Inflammatory macrophage treated with lipopolysaccharide for 4 hours (primary cell): ENCODE measurements around the gene PNPLA2.

Experiments
- DNase-seq: peaks from one replicate; pipeline ENCODE4 v3.0.0-alpha.2; 2020

The PNPLA2 gene

DNA sequence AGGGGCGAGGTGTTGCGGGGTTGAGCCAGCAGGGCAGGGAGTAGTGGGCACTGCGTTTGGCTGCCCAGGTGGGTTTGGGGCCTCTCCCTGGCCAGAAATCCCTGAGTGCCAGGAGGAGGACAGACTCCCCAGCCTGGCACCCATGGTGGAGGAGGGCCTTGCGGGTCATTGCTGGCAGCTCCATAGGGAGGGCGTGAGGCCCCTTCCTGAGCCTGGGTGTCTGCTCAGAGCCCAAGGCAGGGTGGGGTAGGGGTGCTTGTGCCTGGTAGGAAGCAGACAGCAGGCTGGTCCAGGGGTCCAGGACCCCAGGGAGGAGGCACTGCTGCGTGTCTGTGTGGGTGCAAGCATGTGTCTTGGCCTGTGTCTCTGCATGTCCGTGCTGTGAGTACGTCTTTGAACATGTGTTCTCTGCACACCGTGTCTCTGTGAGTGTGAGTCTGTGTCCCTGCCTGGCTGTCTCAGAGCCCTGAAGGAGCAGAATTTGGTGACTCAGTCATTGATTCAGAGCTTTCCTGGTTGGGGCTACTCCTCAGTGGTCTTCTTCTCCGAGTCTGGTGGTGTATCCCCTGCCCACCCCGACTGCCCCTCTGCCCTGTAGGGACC, 27.9 kb downstream of the PNPLA2 start:
- DNase-seq: no peak

DNA sequence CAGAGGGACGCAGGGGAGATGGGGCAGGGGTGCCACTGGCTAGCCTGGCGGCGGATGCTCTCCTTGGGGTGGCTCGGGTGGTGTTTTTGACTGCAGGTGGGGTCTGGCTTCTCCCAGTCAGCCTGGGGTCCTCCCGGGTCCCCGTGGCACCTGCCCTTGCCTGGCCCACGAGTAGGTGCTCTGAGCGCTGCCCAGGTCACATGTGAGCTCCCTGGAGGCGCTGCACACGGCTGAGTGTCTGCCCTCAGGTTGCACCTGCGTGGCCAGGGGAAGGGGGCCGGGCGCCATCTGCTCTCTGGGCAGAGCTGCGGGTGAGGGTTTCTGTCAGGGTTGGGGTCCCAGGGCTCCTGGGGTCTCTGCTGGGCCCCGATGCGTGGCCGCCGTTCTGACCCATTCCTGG, 29.2 kb downstream of the PNPLA2 start:
- no peak for DNase-seq

DNA sequence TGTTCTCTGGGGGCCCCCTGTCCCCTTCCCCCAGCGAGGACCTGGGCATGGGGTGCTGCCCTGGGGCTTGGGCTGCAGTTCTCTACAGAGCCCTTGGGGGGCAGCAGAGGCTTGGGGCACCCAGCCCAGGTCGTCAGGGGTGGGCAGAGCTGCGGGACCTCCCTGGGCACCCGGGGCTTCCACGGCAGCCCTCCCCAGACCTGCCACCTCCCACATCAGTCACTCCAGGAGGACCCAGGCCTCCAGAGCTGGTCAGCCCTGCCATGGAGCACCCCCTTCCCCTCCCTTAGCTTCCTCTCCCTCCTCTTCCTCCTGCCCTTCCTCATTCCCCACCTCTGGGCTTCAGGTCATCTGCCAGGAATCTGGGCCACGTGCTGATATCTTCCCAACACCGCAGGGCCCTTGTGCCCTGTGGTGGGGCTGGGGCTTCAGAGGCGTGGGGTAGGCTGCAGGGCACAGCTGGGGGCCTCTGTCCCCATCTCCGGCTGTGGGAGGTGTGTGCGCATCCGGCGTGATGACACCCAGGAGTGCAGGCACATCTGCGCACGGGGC, 29.7 kb downstream of the PNPLA2 start:
- no peak for DNase-seq

DNA sequence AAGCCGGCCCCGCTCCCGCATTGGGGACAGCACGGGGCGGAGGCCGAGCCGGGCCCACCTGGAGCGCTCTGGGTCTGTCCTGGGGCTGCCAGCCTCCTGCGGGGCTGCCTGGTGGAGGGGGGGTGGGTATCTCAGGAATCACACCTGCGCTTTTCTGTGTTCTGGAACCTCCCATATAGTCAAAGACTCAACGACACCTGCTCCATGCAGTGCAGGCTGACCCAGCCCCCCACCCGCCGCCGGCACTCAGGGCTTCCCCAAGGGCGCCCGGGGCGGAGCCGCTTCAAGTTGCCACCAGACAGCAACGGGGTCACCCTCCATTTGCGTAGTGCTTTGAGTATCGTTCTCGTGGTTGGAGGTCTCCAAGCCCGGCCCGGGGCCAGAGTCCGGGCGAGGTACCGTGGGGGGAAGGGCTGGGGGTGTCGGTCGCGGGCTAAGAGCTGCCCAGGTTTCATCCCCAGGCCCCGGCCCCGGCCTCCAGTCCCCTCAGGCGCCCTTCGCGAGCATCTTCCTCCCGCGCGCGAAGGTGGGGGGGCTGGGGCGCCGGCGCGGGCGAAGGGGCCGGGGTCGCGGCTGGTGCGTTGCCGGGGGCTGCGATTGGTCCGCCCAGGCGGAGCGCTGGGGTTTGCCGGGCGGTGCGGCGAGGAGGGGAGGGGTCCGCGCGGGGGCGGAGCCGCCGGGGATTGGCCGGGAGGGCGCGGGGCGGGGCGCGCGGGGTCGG, 30.6 kb downstream of the PNPLA2 start:
- no peak for DNase-seq

DNA sequence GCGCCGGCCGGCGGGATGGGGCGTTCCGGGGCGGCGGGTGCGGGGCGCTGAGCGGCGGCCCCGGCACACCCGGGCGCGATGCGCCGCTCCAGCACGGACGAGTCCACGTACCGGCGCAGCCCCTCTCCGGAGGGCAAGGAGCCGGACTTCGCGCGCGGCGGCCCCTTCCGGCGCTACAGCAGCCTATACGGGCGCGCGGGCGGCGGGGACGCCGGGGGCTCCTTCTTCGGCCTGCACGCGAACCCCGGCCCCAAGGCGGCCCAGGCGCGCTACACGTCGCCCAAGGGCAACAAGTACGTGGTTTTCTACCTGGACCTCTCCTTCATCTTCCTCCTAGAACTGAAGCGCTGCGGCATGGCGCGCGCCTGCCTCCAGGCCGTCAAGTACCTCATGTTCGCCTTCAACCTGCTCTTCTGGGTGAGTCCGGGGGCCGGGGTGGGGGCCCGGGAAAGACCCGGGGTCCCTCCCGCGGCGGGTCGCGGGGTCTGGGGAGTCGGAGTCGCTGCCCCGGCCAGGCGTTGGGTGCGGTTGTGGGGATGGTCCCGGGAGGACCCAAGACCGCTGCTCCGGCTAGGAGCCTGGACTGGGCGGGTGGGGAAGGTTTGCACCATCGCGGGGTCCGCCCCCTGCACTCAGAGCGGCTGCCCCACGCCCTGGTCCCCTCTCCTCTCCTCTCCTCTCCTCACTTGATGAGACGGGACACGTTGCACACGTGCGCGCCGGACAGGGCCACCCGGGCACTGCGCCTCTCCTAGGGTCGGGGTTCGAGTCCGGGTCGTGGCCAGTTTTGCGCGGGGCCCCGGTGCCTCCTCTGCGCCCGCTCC, 31.4 kb downstream of the PNPLA2 start:
- no peak for DNase-seq

DNA sequence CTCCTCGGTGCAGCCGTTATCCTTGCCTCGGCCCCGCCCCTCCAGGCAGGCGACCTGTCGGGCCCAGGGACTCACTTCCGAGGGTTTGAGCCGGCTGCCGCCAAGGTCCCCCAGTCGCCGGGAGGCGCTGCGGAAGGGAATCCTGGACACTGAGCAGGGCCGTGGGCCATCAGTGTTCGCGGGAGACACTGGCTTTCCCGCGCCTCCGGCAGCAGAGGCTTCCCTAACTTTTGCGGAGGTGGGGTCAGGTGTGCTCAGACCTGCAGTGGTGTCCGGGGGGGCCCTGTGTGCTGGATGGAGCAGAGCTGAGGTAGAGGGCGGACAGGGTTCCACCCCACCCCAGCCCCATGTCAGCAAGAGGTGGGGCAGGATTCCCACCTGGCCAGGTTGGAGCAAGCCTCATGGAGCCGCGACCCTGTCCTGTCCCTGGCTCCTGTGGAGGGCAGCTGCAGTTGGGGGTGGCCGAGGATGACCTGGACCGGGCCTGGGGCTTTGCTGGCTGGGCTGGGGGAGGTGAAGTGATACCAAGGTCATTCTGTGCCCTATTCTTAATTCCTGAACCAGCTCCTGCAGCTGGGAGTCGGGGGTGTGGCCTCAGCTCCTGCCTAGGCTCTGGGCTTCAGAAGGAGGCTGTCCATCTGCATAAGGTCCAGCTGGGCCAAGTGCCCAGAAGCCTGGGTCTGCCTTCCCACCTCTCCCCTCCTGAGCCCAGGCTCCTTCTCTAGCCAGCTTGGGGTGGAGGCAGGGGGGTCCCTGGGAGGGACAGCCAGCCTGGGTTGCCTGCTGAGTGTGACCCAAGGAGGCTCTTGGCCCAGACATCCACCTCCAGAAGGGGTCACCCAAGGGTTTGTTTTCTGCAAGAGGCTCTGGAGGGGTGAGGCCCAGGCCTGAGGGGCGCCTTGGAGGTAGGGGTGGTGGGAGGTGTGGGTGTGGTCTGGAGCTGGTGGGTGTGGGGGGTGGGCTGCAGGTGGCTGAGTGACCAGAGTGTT, 32.4 kb downstream of the PNPLA2 start:
- no peak for DNase-seq

DNA sequence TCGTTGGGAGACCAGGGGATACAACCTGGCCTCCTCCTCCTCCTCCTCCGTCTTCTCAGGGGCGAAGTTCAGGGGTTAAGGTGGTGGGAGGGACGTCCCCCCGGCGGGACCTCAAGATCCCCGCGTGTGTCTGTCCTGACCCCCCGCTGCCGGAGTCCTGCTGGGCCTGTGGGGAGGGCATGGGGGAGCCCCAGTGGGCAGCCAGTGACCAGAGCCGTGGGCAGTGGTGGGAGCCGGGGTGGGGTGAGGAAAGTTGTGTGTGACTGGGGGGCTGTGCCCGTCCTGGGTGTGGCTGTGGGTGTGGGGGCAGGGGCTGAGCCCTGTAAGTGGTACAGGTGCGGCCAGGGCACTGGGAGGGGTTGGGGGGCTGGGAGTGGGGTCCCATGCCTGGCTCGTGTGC, 34.0 kb downstream of the PNPLA2 start:
- no peak for DNase-seq

DNA sequence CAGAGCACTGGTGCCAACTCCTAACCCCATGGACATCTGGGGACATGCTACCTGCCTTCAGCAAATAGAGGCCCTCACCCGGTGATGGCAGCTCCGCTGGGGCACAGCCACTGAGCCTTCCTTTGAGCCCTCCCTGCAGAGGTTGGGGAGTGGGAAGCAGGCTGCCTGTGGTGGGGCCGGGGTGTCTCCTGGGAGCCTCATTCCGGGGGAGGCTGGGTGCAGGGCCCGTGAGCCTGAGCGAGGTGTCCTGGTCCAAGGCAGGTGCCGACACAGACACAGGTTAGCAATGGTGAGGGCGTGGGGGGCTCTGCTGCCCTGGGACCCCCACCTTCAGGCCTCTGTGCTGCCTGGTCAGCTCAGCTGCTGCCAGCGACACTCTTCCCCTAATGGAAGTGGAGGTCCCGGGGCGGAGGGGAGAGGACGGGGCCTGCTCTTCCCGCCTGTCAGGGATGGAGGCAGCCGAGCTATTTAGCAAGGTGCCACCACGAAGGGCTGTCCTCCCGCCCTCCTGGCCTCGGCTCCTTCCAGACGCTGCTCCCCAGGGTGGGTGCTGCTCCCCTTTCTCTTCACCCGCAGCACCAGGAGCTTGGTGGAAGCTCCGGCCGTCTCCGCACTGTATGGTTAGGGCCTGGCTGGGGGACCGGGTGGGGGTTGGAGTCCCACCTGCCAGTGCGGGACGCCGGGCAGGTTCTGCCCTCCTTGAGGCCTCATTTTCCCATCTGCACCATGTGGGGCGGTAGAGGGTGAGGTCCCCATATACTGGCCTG, 35.2 kb downstream of the PNPLA2 start:
- DNase-seq: no peak

DNA sequence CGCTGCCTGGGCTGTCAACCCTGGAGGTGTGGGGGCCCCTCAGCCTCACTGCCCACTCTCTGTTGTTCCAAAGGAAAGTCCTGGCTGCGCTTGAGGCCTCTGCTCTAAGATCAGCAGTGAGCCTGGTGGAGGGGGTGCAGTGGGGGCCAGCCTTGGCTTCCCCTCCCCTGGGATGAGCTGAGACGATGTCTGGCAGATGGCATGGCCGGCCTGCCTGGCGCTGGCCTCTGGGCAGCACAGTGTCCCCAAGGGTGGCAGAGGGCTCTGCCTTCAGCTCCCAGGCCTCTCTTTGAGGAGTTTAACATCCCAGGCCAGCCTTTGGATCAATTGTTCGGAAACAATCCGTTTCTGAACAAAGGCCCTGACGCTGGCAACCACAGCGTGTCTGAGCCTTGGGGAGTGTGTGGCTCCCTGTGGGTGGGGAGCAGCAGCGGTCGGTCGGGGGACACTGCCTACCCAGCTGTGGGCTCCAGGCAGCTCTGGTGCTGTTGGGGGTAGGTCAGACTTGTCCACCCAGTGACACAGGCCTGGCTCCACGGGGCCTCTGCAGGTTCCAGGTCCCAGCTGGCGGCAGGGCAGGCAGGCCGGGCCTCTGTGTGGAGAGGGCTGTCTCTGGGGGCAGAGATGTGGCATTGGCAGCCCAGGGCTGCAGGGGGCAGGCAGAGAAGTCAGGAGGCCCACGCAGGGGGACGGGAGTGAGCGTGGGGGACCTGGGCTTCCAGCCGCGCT, 36.1 kb downstream of the PNPLA2 start:
- DNase-seq: no peak

DNA sequence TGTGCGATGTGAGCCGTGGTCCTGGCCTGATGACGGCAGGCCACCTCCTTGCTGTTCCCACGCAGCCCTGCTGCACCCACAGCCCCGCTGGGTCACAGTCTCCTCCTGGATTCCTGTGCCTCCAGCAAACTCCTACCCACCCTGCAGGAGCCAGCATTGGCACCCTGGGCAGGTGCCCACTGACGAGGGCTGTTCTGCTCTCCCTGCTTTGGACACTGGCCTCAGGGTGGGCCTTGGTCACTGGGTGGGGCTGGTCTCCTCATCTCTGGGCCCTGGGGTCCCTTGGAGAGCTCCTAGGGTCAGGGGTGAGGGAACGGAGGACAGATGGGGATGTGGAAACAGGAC, 36.6 kb downstream of the PNPLA2 start:
- DNase-seq: no peak

DNA sequence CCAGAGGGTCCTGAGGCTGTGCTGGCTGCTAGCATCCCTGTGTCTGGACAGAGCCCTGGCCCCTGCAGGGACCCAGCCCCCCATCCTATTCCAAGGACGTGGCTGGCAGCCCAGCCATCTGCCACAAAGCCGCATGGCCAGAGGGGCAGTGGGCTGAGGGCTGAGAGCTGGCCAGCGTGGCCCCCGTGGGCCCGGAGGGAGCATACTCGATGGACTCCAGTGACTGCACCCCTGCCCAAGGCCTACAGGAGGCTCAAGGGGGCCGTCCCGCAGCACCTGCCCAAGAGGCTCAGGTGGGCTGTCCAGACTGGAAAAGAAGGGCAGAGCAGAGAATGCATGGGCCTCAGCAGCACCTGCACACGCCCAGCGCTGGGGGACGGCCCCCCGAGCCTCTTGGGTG, 37.1 kb downstream of the PNPLA2 start:
- DNase-seq: no peak

DNA sequence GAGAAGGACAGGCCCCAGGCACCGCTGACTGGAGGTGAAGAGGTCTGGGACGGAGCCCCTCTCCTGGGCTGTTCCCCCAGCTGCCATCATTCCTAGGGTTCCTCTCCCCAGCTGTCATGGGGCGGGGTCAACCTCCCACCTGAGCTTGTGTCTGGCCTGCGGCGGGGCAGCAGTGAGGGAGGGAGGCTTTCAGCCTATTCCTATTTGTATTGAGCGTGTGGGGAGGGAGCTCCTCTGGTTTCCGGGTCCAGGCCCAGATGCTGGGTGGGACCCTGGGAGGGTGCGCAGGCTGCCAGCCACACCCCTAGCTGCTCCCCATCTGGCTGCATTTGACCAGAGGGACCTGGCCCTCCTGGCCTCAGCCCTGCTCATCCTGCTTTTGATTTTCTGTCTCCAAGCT, 37.7 kb downstream of the PNPLA2 start:
- no peak for DNase-seq

DNA sequence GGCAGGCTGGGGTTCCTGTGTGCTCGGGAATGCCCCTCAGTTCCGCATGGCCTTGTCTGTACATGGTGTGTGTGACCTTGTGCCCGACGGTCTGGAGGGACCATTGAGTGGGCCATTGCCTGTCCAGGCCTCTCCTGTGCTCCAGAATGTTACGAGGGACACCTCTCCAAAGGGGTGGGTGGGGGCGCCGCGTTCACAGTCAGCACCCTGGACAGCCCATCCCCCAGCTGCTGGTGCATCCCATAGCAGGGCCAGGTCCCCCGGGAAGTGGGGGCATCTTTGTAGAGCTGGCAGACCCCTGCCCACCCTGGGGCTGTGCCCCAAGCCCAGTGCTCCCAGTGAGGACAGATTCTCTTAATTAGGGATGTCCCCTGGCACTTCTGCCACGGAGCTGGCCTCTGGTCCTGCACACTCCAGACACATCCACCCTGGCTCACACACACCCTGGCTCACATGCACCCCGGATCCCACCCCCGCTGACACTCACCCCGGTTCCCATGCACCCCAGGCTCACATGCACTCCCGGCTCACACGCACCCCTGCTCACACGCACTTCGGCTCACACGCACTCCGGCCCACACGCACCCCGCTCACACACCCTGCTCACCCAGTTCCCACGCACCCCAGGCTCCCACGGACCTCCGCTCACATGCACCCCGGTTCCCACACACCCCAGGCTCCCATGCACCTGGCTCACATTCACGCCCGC, 39.5 kb downstream of the PNPLA2 start:
- DNase-seq: no peak

DNA sequence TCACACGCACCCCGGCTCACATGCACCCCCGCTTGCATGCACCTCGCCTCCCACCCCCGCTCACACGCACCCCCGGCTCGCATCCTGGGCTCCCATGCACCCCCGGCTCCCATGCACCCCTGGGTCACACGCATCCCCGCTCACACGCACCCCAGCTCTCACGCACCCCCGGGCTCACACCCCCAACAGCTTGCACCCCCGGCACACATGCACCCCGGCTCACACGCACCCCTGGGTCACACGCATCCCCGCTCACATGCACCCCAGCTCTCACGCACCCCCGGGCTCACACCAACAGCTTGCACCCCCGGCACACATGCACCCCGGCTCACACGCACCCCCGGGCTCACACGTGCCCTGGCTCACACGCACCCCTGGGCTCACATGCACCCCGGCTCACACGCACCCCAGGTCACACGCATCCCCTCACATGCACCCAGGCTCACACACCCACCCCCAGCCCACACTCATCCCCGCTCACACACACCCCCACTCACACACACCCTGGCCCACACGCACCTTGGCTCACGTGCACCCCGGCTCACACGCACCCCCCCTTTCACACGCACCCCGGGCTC, 40.1 kb downstream of the PNPLA2 start:
- DNase-seq: no peak

DNA sequence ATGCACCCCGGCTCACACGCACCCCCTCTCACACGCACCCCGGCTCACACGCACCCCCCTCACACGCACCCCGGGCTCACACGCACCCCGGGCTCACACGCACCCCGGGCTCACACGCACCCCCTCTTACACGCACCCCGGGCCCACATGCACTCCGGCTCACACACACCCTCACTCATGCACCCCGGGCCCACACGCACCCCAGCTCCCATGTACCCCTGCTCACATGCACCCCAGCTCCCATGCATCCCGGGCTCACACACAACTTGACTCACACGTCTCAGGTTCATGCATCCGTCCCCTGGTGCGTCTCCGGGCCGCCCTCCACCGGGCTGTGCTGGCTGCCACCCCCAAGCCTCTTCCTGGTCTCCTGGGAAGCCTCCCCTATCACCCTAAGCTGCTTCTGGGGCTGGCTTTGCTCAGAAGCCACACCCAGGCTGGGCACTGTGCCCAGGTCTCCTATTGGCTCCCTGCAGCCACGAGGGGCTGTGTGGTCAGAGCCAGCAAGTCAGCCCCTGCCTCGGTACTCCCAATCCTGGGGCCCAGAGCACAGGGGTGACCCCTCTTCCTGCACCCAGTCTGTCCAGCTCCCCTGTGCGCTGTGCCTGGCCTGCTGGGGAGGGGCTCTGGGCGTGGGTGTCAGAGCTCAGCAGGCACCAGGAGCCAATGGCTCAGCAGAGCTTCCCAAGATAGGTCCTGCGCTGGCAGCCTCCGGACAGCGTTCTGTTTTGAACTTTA, 40.8 kb downstream of the PNPLA2 start:
- no peak for DNase-seq

DNA sequence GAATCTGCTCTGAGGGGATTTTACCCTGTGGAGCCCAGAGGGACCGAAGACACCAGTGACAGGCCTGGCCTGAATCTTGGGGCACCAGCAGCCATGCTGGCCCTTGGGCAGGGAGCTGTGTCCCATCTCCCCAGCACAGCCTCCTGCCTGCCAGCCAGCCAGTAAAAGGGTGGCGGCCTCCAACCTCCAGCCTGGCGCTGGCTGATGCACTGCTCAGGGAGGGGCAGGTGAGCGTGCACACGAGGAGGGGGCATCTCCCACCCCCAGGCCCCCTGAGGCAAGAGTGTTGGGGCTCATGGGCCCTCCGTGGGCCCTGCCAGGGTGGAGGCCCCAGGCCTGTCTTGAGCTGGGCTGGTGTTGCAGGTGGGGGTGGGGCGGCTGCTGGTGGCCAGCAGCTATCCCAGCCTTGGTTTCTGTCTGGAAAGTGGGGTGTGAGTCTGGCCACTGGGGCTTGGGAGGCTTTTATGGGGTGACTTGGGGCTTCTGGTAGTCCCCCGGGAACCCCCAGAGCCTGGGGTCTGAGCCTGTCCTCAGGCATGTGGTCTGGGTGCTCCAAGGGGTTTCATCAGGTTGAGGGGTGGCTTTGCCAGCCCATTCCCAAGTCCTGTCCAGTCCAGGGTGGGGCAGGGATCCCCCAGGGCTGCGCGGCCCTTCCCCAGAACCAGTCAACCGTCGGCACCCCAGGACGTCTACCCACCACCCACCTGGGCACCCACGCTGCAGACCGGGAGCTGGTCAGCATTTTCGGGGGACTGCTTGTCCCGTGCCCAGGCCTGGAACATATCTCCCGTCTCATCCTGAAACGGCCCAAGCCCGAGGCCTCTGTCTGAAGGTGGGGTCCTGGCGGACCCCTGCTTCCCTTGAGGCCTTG, 41.8 kb downstream of the PNPLA2 start:
- no peak for DNase-seq

DNA sequence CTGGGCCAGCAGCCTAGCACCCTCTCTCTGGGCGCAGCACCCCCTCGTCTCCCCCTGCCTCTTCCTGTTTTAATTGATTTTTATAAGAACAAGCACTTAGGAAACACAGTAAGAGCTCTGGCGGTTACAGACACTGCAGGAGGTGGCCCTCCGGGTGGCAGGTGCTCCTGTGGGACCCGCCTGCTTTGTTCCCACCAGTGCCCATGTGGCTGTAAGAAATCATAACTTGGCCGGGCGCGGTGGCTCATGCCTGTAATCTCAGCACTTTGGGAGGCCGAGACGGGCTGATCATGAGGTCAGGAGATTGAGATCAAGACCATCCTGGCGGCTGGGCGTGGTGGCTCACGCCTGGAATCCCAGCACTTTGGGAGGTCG, 42.4 kb downstream of the PNPLA2 start:
- DNase-seq: no peak

DNA sequence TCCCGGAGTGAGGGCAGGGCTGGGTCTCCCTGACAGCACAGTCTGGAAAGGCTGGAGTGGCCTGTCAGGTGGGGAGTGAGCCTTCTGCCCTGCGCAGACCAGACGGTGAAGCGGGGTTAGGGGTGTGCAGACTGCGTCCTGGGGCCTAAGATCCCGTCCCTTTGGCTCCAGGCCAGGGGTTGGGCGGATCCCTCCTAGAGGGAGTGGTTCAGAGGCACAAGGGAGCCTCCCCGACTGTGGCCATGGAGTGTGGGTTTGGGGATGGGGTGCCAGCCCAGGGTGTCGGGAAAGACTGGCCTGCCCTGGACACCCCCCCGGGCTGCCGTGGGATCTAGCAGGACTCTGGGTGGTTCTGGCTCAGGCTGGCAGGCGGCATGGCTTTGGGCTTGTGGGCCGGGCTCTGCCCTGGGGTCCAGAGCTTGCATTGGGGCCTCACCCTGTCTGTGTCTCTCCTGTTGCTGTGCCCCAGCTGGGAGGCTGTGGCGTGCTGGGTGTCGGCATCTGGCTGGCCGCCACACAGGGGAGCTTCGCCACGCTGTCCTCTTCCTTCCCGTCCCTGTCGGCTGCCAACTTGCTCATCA, 43.5 kb downstream of the PNPLA2 start:
- no peak for DNase-seq
